Measurements from ENCODE around the gene ATG2B.
A peak's percentile ranks its signal among the peaks of the same experiment; 100 is the strongest.
"Not testable (repeated sequence)": the region's sequence is repeated elsewhere in the genome, so short reads cannot be mapped to it uniquely, and the experiment has no call there.

Gene ATG2B

GRCh38 chr14:96383445-96383844 lies 20.3 kb upstream of the ATG2B start:
- no peak for DNase-seq

- no peak for DNase-seq
Observed at GRCh38 chr14:96380735-96381134, 17.6 kb upstream of the ATG2B start.

- DNase-seq = no peak
Observed at GRCh38 chr14:96376093-96376492, 13.0 kb upstream of the ATG2B start.

- DNase-seq = no peak
Observed at GRCh38 chr14:96373538-96373937, 10.4 kb upstream of the ATG2B start.

GRCh38 chr14:96370528-96370927 lies 7.4 kb upstream of the ATG2B start:
- DNase-seq = no peak

GRCh38 chr14:96368534-96368933 lies 5.4 kb upstream of the ATG2B start:
- no peak for DNase-seq

- DNase-seq = no peak
Observed at GRCh38 chr14:96364962-96365361, 1.8 kb upstream of the ATG2B start.

GRCh38 chr14:96363751-96364336 lies 703 bp upstream of the ATG2B start:
- peak in 20 of 56 donors; percentile 2 to 55 (median 27) for DNase-seq

- DNase-seq = peak in 24 of 56 donors; percentile 3 to 66 (median 37)
Observed at GRCh38 chr14:96362071-96362964, 823 bp downstream of the ATG2B start.

- no peak for DNase-seq
Observed at GRCh38 chr14:96359959-96360358, 3.2 kb downstream of the ATG2B start.

GRCh38 chr14:96357216-96357615 lies 5.9 kb downstream of the ATG2B start:
- no peak for DNase-seq

GRCh38 chr14:96354246-96354645 lies 8.9 kb downstream of the ATG2B start:
- no peak for DNase-seq

GRCh38 chr14:96352708-96353107 lies 10.4 kb downstream of the ATG2B start:
- DNase-seq = no peak

GRCh38 chr14:96351986-96352385 lies 11.2 kb downstream of the ATG2B start:
- DNase-seq = no peak

GRCh38 chr14:96349286-96350075 lies 13.7 kb downstream of the ATG2B start:
- no peak for DNase-seq

GRCh38 chr14:96347957-96348356 lies 15.2 kb downstream of the ATG2B start:
- DNase-seq = not testable (repeated sequence)

- DNase-seq = no peak
Observed at GRCh38 chr14:96345669-96346068, 17.5 kb downstream of the ATG2B start.

- no peak for DNase-seq
Observed at GRCh38 chr14:96341323-96341722, 21.8 kb downstream of the ATG2B start.

- DNase-seq = no peak
Observed at GRCh38 chr14:96338551-96338950, 24.6 kb downstream of the ATG2B start.

GRCh38 chr14:96324219-96324618 lies 38.9 kb downstream of the ATG2B start:
- no peak for DNase-seq

- no peak for DNase-seq
Observed at GRCh38 chr14:96320605-96321004, 42.5 kb downstream of the ATG2B start.

- DNase-seq = peak in 1 of 56 donors; percentile 1
Observed at GRCh38 chr14:96318836-96319235, 44.3 kb downstream of the ATG2B start.
